ENCODE results near the gene TMEFF2. TPM values are rescaled to one million over a fixed set of nuclear protein-coding genes. Genes with fewer than 3 reads are reported as not detected.

The TMEFF2 gene
- total and polyA plus RNA-seq, 2 experiments from 2014 or later = 0.13 TPM; not detected in 1

- Histone ChIP-seq H3K9me3 (ENCODE audit: low read depth) (no peaks in the 10 kb centered on the region), H3K4me3 (no peak overlapping the region), H3K36me3 (ENCODE audit: low read depth) (no peaks in the 10 kb centered on the region), H3K4me1 (ENCODE audit: insufficient read depth) (no peaks in the 10 kb centered on the region), H3K27ac (no peak overlapping the region), H4K20me1 (ENCODE audit: insufficient read depth) (no peaks in the 10 kb centered on the region), H3K4me2 (ENCODE audit: unreplicated experiment) (no peak overlapping the region), H3K27me3 (replicated peaks; ENCODE audit: insufficient read depth) (no peaks in the 10 kb centered on the region), H3K9ac (no peak overlapping the region), H2AFZ (no peak overlapping the region), H3F3A (ENCODE audit: insufficient read depth) (no peaks in the 10 kb centered on the region), H3K9me2 (ENCODE audit: insufficient read depth) (no peaks in the 10 kb centered on the region), H3K79me2 (ENCODE audit: insufficient read depth) (no peaks in the 10 kb centered on the region)
- in situ Hi-C loops (cut with MboI) = no loop called here
- no peak for DNase-seq
- TF ChIP-seq EZH2phosphoT487 (IDR thresholded peaks at IDR 0.05; ENCODE audit: insufficient read depth, low read depth) (no peak), EZH2 (IDR thresholded peaks at IDR 0.05; ENCODE audit: insufficient read depth, poor library complexity, severe bottlenecking) (no peak)
- WGBS, 2 experiments (ENCODE audit: low coverage in 1 of 2, low lambda C conversion rate in 2 of 2, missing lambda C conversion rate in 2 of 2) = 75 to 81% methylated on average over 2 of the region's 2 CpGs
Measured at GRCh38 chr2:191994749-191995148, 200.0 kb downstream of the TMEFF2 start.

GRCh38 chr2:191991442-191991841, 203.3 kb downstream of the TMEFF2 start:
- H3K27ac ChIP-seq = no peak overlapping the region
- in situ Hi-C loops (cut with MboI) = no loop called here

GRCh38 chr2:191985740-191986139, 209.0 kb downstream of the TMEFF2 start:
- Histone ChIP-seq H3F3A (ENCODE audit: insufficient read depth) (no peaks in the 10 kb centered on the region), H4K20me1 (ENCODE audit: insufficient read depth) (no peaks in the 10 kb centered on the region), H3K4me3 (no peak overlapping the region), H3K27ac (no peak overlapping the region), H2AFZ (no peak overlapping the region), H3K36me3 (ENCODE audit: low read depth) (no peaks in the 10 kb centered on the region), H3K4me1 (ENCODE audit: insufficient read depth) (no peaks in the 10 kb centered on the region), H3K9me2 (ENCODE audit: insufficient read depth) (no peaks in the 10 kb centered on the region), H3K27me3 (replicated peaks; ENCODE audit: insufficient read depth) (no peaks in the 10 kb centered on the region), H3K9me3 (ENCODE audit: low read depth) (no peaks in the 10 kb centered on the region), H3K9ac (no peak overlapping the region), H3K4me2 (ENCODE audit: unreplicated experiment) (no peak overlapping the region), H3K79me2 (ENCODE audit: insufficient read depth) (no peaks in the 10 kb centered on the region)
- TF ChIP-seq EZH2phosphoT487 (IDR thresholded peaks at IDR 0.05; ENCODE audit: insufficient read depth, low read depth) = no peak
- TF ChIP-seq EZH2 (IDR thresholded peaks at IDR 0.05; ENCODE audit: insufficient read depth, poor library complexity, severe bottlenecking) = no peak
- DNase-seq = no peak
- 71 to 84% methylated on average over 2 of the region's 2 CpGs for WGBS, 2 experiments (ENCODE audit: low coverage in 1 of 2, low lambda C conversion rate in 2 of 2, missing lambda C conversion rate in 2 of 2)
- in situ Hi-C loops (cut with MboI) = no loop called here

More at GRCh38 chr2:191991442-191991841, 203.3 kb downstream of the TMEFF2 start:
- Histone ChIP-seq H4K20me1 (ENCODE audit: insufficient read depth) (no peaks in the 10 kb centered on the region), H3K4me3 (no peak overlapping the region), H3K4me1 (ENCODE audit: insufficient read depth) (no peaks in the 10 kb centered on the region), H2AFZ (no peak overlapping the region), H3K9ac (no peak overlapping the region), H3K9me2 (ENCODE audit: insufficient read depth) (no peaks in the 10 kb centered on the region), H3K27me3 (replicated peaks; ENCODE audit: insufficient read depth) (no peaks in the 10 kb centered on the region), H3F3A (ENCODE audit: insufficient read depth) (no peaks in the 10 kb centered on the region), H3K9me3 (ENCODE audit: low read depth) (no peaks in the 10 kb centered on the region), H3K36me3 (ENCODE audit: low read depth) (no peaks in the 10 kb centered on the region), H3K79me2 (ENCODE audit: insufficient read depth) (no peaks in the 10 kb centered on the region), H3K4me2 (ENCODE audit: unreplicated experiment) (no peak overlapping the region)
- no peak for DNase-seq
- TF ChIP-seq EZH2phosphoT487 (IDR thresholded peaks at IDR 0.05; ENCODE audit: insufficient read depth, low read depth) (no peak), EZH2 (IDR thresholded peaks at IDR 0.05; ENCODE audit: insufficient read depth, poor library complexity, severe bottlenecking) (no peak)
- WGBS, 2 experiments (ENCODE audit: low coverage in 1 of 2, low lambda C conversion rate in 2 of 2, missing lambda C conversion rate in 2 of 2) = 86 to 94% methylated on average over 5 of the region's 5 CpGs

- TF ChIP-seq EZH2 (IDR thresholded peaks at IDR 0.05; ENCODE audit: insufficient read depth, poor library complexity, severe bottlenecking) = no peak
- TF ChIP-seq EZH2phosphoT487 (IDR thresholded peaks at IDR 0.05; ENCODE audit: insufficient read depth, low read depth) = no peak
- H3K79me2 ChIP-seq (ENCODE audit: insufficient read depth) = no peaks in the 10 kb centered on the region
- no peaks in the 10 kb centered on the region for H4K20me1 ChIP-seq (ENCODE audit: insufficient read depth)
- no peak overlapping the region for H3K4me3 ChIP-seq
- no peak overlapping the region for H3K9ac ChIP-seq
- H3K4me2 ChIP-seq (ENCODE audit: unreplicated experiment) = no peak overlapping the region
- 46 to 51% methylated on average over 1 of the region's 1 CpG for WGBS, 2 experiments (ENCODE audit: low coverage in 1 of 2, low lambda C conversion rate in 2 of 2, missing lambda C conversion rate in 2 of 2)
- H3K27me3 ChIP-seq (replicated peaks; ENCODE audit: insufficient read depth) = no peaks in the 10 kb centered on the region
- H3K36me3 ChIP-seq (ENCODE audit: low read depth) = no peaks in the 10 kb centered on the region
- no peak for DNase-seq
- no peak overlapping the region for H3K27ac ChIP-seq
- in situ Hi-C loops (cut with MboI) = no loop called here
- no peaks in the 10 kb centered on the region for H3K9me3 ChIP-seq (ENCODE audit: low read depth)
- no peak overlapping the region for H2AFZ ChIP-seq
- no peaks in the 10 kb centered on the region for H3F3A ChIP-seq (ENCODE audit: insufficient read depth)
- H3K4me1 ChIP-seq (ENCODE audit: insufficient read depth) = no peaks in the 10 kb centered on the region
- H3K9me2 ChIP-seq (ENCODE audit: insufficient read depth) = no peaks in the 10 kb centered on the region
Measured at GRCh38 chr2:191983591-191983990, 211.1 kb downstream of the TMEFF2 start.

- TF ChIP-seq EZH2phosphoT487 (IDR thresholded peaks at IDR 0.05; ENCODE audit: insufficient read depth, low read depth) = no peak
- no peak for TF ChIP-seq EZH2 (IDR thresholded peaks at IDR 0.05; ENCODE audit: insufficient read depth, poor library complexity, severe bottlenecking)
- Histone ChIP-seq H2AFZ (no peak overlapping the region), H3K27me3 (replicated peaks; ENCODE audit: insufficient read depth) (no peaks in the 10 kb centered on the region), H3K9ac (no peak overlapping the region), H3K79me2 (ENCODE audit: insufficient read depth) (no peaks in the 10 kb centered on the region), H3K9me3 (ENCODE audit: low read depth) (no peaks in the 10 kb centered on the region), H3K4me1 (ENCODE audit: insufficient read depth) (peaks cover 4% of the 10 kb centered on the region; the same call in 1 of the 2 replicates), H3K9me2 (ENCODE audit: insufficient read depth) (no peaks in the 10 kb centered on the region), H3K4me3 (no peak overlapping the region), H4K20me1 (ENCODE audit: insufficient read depth) (no peaks in the 10 kb centered on the region), H3K27ac (no peak overlapping the region), H3F3A (ENCODE audit: insufficient read depth) (no peaks in the 10 kb centered on the region), H3K4me2 (ENCODE audit: unreplicated experiment) (no peak overlapping the region), H3K36me3 (ENCODE audit: low read depth) (no peaks in the 10 kb centered on the region)
- no peak for DNase-seq
- in situ Hi-C loops (cut with MboI) = no loop called here
Measured at GRCh38 chr2:191983186-191983585, 211.5 kb downstream of the TMEFF2 start.

Data from GM23248 (cell line).